Endothelial cell of coronary artery (primary cell): Measurements from ENCODE around the gene PCDHAC1. TPM values are rescaled to one million over a fixed set of nuclear protein-coding genes. Genes with fewer than 3 reads are reported as not detected.

Source experiments
- total RNA-seq: library from RNA; depleted of rRNA; stranded (reverse); fragments of >200 nt; gene quantifications from 2 replicates; pipeline ENCODE4 v1.2.3, GENCODE V29; 2014

PCDHAC1 gene
- total RNA-seq = 0.18 and 0.19 TPM in 2 replicates

GRCh38 chr5:140925806-140926442, at the start of gene PCDHAC1:
Gene PCDHAC1 (plus strand): TSS chr5:140926299. CDS start chr5:140926893, 594 bp downstream.

GRCh38 chr5:140881889-140882590, 44.1 kb upstream of the PCDHAC1 start, which contains the start of gene PCDHA13:
Gene PCDHA13 (plus strand): TSS chr5:140882124. CDS start chr5:140882269, 145 bp downstream.

GRCh38 chr5:140966293-140967225, 40.5 kb downstream of the PCDHAC1 start, which contains the start of gene PCDHAC2:
Gene PCDHAC2 (plus strand): TSS chr5:140966476. CDS start chr5:140966767, 291 bp downstream.

Other genes starting within 250 kb of the PCDHAC1 start
- 79.3 and 96.4 TPM in 2 replicates for gene HARS1, start 234.9 kb upstream of the PCDHAC1 start, total RNA-seq
- gene HARS2, start 234.8 kb upstream of the PCDHAC1 start, total RNA-seq = 31.3 and 32.5 TPM in 2 replicates
- gene ZMAT2, start 225.9 kb upstream of the PCDHAC1 start, total RNA-seq = 54.5 and 63.3 TPM in 2 replicates
- under 0.01 TPM in 1 of 2 replicates, not detected in the other for gene PCDHA1, start 140.2 kb upstream of the PCDHAC1 start, total RNA-seq
- 0.18 and 0.19 TPM in 2 replicates for gene PCDHA2, start 131.4 kb upstream of the PCDHAC1 start, total RNA-seq
- 0.28 and 0.36 TPM in 2 replicates for gene PCDHA3, start 125.2 kb upstream of the PCDHAC1 start, total RNA-seq
- 0.75 and 1.1 TPM in 2 replicates for gene PCDHA4, start 119.2 kb upstream of the PCDHAC1 start, total RNA-seq
- 0.09 TPM in 2 replicates for gene PCDHA5, start 104.7 kb upstream of the PCDHAC1 start, total RNA-seq
- 0.56 and 0.63 TPM in 2 replicates for gene PCDHA6, start 98.3 kb upstream of the PCDHAC1 start, total RNA-seq
- 0.27 and 0.28 TPM in 2 replicates for gene PCDHA7, start 92.0 kb upstream of the PCDHAC1 start, total RNA-seq
- 0.09 and 0.19 TPM in 2 replicates for gene PCDHA8, start 85.1 kb upstream of the PCDHAC1 start, total RNA-seq
- gene PCDHA9, start 77.9 kb upstream of the PCDHAC1 start, total RNA-seq = 0.09 TPM in 2 replicates
- gene PCDHA10, start 70.4 kb upstream of the PCDHAC1 start, total RNA-seq = 0.45 and 0.56 TPM in 2 replicates
- gene PCDHA11, start 57.3 kb upstream of the PCDHAC1 start, total RNA-seq = 0.09 and 0.27 TPM in 2 replicates
- gene PCDHA12, start 51.0 kb upstream of the PCDHAC1 start, total RNA-seq = 0.09 and 0.19 TPM in 2 replicates
- 0.09 and 0.19 TPM in 2 replicates for gene PCDHA13, start 44.2 kb upstream of the PCDHAC1 start, total RNA-seq
- 0.09 and 2.4 TPM in 2 replicates for gene PCDHAC2, start 40.2 kb downstream of the PCDHAC1 start, total RNA-seq
- gene PCDHB1, start 125.1 kb downstream of the PCDHAC1 start, total RNA-seq = not detected in 2 replicates
- gene PCDHB2, start 168.3 kb downstream of the PCDHAC1 start, total RNA-seq = 1.8 and 3.5 TPM in 2 replicates
- gene PCDHB3, start 174.2 kb downstream of the PCDHAC1 start, total RNA-seq = 0.36 and 0.38 TPM in 2 replicates
- 0.09 TPM in 2 replicates for gene PCDHB4, start 195.5 kb downstream of the PCDHAC1 start, total RNA-seq
- gene PCDHB5, start 208.9 kb downstream of the PCDHAC1 start, total RNA-seq = 0.56 and 1.4 TPM in 2 replicates
- gene PCDHB6, start 223.8 kb downstream of the PCDHAC1 start, total RNA-seq = 0.09 TPM in 2 replicates
- gene PCDHB7, start 246.3 kb downstream of the PCDHAC1 start, total RNA-seq = 0.45 and 0.56 TPM in 2 replicates